WERI-Rb-1 (cell line): ENCODE results near the gene SRBD1.

Experiments used
- DNase-seq: peaks from one replicate; pipeline ENCODE4 v3.0.0-alpha.2; 2020
- H3K27ac ChIP-seq: fragments of 250-450 bp; sonication (Bioruptor Pico); 2 replicates; pipeline ENCODE4 v1.5.1; 2020; ENCODE audit warnings: mild to moderate bottlenecking, moderate library complexity
- H3K27me3 ChIP-seq: fragments of 250-450 bp; sonication (Bioruptor Pico); 2 replicates; pipeline ENCODE4 v1.5.1; 2021; ENCODE audit warnings: mild to moderate bottlenecking, low read depth, moderate library complexity; ENCODE audit not compliant: insufficient read depth, severe bottlenecking
- H3K36me3 ChIP-seq: fragments of 250-450 bp; sonication (Bioruptor Pico); 2 replicates; pipeline ENCODE4 v1.5.1; 2020; ENCODE audit warnings: mild to moderate bottlenecking, moderate library complexity
- H3K4me3 ChIP-seq: 2 replicates; pipeline ENCODE4 v1.5.1; 2011; ENCODE audit warnings: low read depth, mild to moderate bottlenecking, control low read depth, low read length
- H3K9me3 ChIP-seq: fragments of 250-450 bp; sonication (Bioruptor Pico); 2 replicates; pipeline ENCODE4 v1.5.1; 2021; ENCODE audit warnings: mild to moderate bottlenecking, moderate library complexity; ENCODE audit not compliant: severe bottlenecking
- TF ChIP-seq, protein P1 (sequence below): IDR thresholded peaks from 2 replicates; pipeline ENCODE4 v1.5.1; 2011; ENCODE audit warnings: low read depth, mild to moderate bottlenecking, control low read depth, inconsistent platforms, low read length

Gene SRBD1

DNA sequence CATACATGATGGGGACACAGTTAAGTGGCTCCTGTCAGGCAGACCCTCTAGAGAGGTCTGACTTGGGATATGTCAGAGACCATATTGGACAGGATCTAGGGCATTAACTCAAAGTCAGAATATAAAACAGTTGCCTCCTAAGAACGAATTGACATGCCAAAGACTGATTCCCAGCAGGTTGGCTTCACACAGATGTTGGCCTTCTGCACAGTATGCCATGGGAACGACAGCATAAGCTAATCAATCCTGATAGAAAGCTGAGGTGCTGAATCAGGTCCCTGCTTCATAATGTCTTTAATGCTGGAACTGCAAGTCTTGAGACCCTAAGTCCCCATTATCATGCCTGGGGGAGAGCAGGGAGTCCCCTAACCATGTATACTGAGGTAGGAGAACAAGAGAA, 165.1 kb downstream of the SRBD1 start:
- H3K27ac ChIP-seq, result no peak overlapping the region
- no peak for DNase-seq
- H3K4me3 ChIP-seq, result no peak overlapping the region

DNA sequence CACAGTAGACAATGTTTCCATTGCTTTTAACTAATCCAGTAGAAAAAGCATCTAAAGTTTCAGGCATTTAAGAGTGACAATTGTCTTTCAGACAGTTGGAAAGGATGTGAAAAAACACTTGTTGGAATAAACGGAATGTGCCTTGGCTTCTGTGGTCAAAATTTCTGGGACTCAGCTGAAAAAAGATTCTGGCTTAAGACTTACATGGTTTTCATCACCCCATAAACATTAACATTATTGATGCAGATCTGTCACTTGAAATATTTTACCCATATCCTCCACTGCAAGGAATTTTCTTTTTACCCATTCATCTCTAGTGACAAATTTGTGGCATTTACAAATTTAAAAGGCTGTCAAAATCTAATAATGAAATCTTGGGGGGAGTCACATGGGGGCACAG, 166.0 kb downstream of the SRBD1 start:
- TF ChIP-seq, protein P1, sequence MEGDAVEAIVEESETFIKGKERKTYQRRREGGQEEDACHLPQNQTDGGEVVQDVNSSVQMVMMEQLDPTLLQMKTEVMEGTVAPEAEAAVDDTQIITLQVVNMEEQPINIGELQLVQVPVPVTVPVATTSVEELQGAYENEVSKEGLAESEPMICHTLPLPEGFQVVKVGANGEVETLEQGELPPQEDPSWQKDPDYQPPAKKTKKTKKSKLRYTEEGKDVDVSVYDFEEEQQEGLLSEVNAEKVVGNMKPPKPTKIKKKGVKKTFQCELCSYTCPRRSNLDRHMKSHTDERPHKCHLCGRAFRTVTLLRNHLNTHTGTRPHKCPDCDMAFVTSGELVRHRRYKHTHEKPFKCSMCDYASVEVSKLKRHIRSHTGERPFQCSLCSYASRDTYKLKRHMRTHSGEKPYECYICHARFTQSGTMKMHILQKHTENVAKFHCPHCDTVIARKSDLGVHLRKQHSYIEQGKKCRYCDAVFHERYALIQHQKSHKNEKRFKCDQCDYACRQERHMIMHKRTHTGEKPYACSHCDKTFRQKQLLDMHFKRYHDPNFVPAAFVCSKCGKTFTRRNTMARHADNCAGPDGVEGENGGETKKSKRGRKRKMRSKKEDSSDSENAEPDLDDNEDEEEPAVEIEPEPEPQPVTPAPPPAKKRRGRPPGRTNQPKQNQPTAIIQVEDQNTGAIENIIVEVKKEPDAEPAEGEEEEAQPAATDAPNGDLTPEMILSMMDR, result no peak
- no peaks in the 10 kb centered on the region for H3K36me3 ChIP-seq
- no peak overlapping the region for H3K4me3 ChIP-seq
- H3K27me3 ChIP-seq, result no peaks in the 10 kb centered on the region
- no peak overlapping the region for H3K27ac ChIP-seq
- no peak for DNase-seq
- no peaks in the 10 kb centered on the region for H3K9me3 ChIP-seq

More for the DNA sequence above, 165.1 kb downstream of the SRBD1 start:
- Histone ChIP-seq H3K36me3 (no peaks in the 10 kb centered on the region), H3K9me3 (no peaks in the 10 kb centered on the region), H3K27me3 (no peaks in the 10 kb centered on the region)
- TF ChIP-seq, protein P1, result no peak

DNA sequence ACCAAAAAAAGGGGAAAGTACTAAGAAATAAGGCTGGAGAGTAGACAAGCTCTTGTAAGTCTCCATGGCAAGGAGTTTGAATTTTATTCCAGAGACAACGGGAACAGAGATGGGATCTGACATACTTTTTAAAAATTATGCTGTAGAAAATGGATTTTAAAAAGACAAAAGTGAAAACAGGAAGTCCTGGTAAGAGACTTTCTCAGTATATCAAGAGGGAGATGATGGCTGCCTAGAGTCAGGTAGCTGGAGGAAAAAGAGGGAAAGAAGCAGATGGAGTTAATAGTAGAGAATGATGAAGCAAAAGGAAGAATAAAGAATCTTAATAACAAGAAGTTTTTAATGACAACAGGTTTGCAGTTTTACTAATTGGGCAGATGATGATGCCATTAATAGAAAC, 168.1 kb downstream of the SRBD1 start:
- TF ChIP-seq, protein P1, result no peak
- DNase-seq, result no peak
- no peak overlapping the region for H3K4me3 ChIP-seq
- H3K36me3 ChIP-seq, result no peaks in the 10 kb centered on the region
- no peaks in the 10 kb centered on the region for H3K27me3 ChIP-seq
- no peaks in the 10 kb centered on the region for H3K9me3 ChIP-seq
- no peak overlapping the region for H3K27ac ChIP-seq

DNA sequence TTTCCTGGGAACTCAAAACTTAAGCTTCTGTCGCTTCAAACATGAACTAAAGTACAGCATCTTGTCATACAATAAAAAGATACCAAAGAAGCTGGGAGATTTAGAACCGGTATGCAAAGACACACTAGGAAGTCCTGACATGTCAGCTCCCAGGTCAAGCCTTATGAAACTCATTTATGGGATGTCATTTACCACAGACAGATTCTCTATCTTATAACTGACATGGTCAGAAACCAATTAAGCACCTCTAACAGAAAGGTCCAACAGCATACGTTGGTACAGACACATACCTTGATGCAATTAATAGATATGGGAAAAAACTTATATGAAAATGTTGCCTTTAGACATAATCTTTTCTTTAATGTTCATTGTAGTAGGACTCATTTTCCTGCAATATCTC, 169.0 kb downstream of the SRBD1 start:
- H3K4me3 ChIP-seq, result no peak overlapping the region
- H3K27ac ChIP-seq, result no peak overlapping the region
- H3K9me3 ChIP-seq, result no peaks in the 10 kb centered on the region
- no peaks in the 10 kb centered on the region for H3K27me3 ChIP-seq
- TF ChIP-seq, protein P1, result no peak
- DNase-seq, result no peak
- no peaks in the 10 kb centered on the region for H3K36me3 ChIP-seq

DNA sequence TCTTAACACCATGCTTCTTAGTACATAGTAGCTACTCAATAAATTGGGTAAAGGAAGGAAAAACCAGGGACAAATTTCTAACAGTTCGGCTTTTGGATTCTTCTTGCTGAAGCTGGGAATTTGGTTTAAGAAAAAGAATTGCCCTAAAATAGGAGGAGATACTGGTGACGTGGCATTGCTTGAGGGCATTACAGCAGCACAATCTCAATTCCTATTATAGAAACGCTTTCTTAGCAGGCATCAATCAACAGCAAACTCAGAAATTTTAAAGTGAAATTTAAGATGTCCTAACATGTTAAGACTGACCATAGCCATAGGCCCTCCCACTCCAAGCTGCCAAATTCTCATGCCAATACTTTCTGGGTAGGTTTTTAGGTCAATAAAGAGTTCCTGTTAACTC, 169.5 kb downstream of the SRBD1 start:
- Histone ChIP-seq H3K9me3 (no peaks in the 10 kb centered on the region), H3K4me3 (no peak overlapping the region), H3K36me3 (no peaks in the 10 kb centered on the region), H3K27me3 (no peaks in the 10 kb centered on the region), H3K27ac (no peak overlapping the region)
- no peak for DNase-seq
- TF ChIP-seq, protein P1, result no peak
